Stimulated activated CD8-positive, alpha-beta memory T cell treated with anti-CD3 and anti-CD28 coated beads, Interleukin-4, amount 100 ng/mL, for 24 hours (primary cell): ENCODE data around the gene CIROP.
A peak's percentile ranks its signal among the peaks of the same experiment; 100 is the strongest.

ENCODE experiments used
- DNase-seq: peaks from one replicate; pipeline ENCODE4 v3.0.0-alpha.2; 2020; ENCODE audit warnings: low read depth

The CIROP gene

DNA sequence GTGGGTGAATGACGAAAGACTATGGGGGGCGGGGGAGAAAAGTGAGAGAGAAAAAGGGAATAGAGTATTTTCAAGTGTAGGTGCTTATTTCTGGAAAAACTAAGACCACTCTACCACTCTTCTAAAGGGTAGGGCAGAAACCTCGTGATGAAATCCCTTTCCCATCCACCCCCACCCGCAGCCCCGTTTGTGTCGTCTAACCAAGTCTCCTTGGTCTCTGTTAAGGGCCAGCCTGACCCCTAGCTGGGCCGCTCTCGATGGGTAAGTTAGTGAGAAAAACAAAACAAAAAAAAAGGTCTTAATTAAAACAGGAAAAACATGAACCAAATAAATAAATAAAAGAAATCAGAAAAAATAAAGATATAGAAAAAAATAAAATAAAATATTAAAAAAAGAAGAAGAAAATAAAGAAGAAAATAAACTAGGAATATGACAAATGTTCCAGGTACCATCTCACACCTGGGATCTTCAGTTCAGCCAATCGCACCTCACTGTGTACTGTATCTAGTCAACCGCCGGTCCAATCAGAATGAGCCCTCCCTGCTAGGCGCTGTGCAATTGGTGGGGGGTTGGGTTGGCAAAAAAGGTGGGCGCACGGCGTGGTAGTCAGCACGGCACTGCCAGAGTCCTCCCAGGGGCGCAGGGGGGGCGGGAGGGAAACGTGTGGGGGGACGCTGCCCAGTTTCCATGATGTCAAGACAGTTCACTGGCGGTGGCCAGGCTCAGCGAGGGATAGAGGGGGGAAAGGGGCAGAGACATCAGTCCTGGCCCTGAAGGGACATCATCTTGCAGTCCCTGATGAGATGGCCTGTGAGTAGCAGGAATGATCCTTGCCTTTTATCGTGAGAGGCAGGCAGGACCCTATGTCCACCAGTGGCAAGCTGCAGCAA is 37.7 kb downstream of the CIROP start:
- DNase-seq, result no peak

- DNase-seq, result no peak
Observed at GRCh38 chr14:23066368-23066767, 38.4 kb downstream of the CIROP start.

DNA sequence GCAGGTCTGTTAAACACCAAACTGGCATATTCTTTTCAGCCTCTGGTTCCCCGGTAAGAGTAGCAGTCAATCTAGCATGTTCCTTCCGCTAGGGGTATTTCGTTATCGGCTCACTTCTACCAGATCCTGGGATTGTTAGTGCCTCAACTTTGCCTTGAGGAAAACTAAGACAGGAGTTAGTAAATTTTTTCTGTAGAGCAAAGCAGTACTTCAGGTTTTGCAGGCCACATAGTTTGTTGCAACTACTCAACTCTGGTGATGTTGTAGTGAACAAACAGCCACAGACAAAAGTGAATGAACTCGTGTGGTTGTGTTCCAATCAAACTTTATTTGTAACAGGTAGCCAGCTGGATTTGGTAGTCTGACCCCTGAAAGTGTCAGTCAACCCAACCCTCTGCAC is 41.2 kb downstream of the CIROP start:
- no peak for DNase-seq

GRCh38 chr14:23062002-23062401 is 42.8 kb downstream of the CIROP start:
- DNase-seq, result no peak

DNA sequence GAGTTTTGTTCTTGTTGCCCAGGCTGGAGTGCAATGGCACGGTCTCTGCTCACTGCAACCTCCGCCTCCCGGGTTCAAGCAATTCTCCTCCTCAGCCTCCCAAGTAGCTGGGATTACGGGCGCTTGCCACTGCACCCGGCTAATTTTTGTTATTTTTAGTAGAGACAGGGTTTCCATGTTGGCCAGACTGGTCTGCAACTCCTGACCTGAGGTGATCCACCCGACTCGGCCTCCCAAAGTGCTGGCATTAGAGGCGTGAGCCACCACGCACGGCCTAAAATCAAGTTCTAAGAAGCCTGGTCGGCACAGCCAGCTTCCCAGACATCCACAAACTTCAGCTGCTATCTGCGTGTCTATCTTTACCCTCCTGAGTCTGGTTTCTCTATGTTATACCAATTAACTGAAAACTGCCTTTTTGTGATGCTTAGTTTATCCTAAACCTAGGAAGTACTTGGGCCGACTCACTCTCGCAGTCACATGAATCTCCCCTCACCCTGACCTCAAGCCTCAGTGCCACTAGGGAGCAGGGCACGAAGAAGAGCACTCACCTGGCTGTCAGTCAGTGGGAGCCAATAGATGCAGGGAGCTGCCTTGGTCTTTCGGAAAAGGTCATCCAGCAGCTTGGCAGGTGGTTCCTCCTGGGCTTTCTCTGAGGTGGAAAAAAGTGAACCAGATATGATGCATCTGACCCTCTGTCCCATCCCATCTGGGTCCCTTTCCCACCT is 44.1 kb downstream of the CIROP start:
- DNase-seq, result no peak

- DNase-seq, result no peak
Observed at GRCh38 chr14:23058654-23059504, 45.9 kb downstream of the CIROP start.

- DNase-seq, result peak; percentile 82
Observed at GRCh38 chr14:23057757-23058653, 46.8 kb downstream of the CIROP start.

DNA sequence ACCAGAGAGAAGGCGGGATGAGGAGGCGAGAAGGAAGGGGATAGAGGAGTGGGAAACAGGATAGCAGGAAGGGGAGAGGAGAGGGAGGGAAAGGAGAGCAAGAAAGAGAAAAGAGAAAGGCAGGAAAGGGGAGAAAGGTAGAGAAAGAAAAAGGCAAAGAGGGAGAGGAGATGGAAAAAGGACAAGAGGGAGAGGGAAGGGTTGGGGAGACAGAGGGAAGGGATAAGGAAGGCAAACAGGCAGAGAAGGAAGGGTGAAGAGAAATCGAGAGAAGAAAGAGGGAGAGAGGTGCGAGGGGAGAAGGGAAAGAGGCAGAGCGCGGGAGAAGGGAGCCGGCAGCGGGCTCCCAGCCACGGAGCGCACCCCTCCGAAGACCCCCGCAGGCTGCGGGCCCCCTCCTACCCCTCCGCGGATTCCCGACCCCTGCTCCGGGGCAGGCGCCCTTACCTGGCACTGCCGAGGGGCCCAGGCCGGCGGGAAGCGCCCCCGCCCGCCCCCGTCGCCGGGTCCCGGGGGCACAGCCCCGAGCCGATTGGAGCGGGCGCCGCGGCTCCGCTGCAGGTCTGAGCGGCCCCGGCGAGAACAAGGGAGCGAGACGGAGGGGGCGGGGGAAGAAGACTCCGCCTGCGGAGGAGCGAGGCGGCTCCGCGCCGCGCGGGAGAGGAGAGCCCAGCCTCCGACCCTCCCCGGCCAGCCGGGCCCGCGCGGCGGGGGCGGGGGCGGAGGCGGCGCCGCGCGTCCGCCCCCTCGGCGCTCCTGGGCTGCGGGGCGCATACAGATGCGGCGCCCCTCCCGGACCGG is 47.6 kb downstream of the CIROP start, which contains the start of gene CDH24:
TSS of gene CDH24 (minus strand) at position 565 of the 801 bp plus-strand sequence. CDS start 1,787 bp downstream, outside the sequence.
- DNase-seq, result peak; percentile 48

DNA sequence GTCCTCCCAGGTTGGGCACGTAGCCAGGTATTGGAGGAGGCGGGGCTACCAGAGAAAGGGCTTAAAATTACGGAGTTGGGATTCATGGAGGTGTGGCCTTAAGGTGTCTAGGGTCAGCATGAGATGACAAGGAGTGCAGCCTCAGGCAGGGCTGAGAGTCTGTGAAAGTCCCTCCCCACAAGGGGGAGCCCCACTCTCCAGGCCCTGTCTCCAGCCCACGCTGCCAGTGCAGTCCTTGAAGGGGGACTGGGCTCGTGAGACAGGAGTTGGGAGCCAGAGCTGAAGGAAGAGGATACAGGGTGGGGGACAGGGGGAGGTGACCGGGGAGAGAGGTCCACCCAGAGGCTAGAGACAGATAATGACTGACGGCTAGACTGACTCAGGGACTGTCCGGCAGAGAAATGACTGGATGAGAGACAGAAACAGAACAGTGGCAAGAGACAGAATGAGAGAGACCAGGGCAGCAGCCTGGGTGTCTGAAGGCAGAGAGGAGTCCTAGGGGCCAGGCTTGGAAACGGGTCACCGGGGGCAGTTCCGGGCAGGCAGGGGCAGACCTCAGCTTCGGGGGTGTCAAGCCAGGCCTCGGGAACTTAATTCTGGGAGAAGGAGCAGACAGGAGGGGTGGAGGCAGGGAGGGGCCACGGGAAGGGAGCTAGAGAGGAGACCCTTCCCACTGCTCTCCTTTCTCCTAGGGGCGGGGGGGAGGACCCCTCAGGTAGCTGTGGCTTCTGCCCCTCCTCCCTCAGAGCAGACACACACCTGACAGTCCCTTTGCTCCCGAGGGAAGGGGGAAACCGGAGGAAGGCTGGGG is 48.4 kb downstream of the CIROP start:
- DNase-seq, result peak; percentile 39

- no peak for DNase-seq
Observed at GRCh38 chr14:23055621-23056144, 49.1 kb downstream of the CIROP start.

DNA sequence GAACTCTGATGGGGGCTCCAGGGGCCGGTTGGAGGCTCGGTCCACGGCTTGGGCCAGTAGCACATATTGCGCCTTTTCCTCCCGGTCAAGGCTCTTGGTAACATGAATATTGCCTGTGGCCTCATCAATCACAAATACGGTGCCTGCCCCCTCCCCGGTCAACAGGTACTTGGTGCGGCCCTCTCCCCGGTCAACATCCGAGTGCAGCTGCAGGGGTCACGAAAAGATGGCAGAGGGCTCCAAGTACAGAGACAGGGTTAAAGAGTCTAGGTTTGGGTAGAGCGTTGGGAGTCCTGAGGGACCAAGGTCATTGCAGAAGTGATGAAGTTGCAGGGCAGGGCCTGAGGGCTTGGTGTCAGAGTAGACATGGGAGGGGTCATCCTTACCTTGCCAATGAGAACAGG is 49.6 kb downstream of the CIROP start:
- no peak for DNase-seq

DNA sequence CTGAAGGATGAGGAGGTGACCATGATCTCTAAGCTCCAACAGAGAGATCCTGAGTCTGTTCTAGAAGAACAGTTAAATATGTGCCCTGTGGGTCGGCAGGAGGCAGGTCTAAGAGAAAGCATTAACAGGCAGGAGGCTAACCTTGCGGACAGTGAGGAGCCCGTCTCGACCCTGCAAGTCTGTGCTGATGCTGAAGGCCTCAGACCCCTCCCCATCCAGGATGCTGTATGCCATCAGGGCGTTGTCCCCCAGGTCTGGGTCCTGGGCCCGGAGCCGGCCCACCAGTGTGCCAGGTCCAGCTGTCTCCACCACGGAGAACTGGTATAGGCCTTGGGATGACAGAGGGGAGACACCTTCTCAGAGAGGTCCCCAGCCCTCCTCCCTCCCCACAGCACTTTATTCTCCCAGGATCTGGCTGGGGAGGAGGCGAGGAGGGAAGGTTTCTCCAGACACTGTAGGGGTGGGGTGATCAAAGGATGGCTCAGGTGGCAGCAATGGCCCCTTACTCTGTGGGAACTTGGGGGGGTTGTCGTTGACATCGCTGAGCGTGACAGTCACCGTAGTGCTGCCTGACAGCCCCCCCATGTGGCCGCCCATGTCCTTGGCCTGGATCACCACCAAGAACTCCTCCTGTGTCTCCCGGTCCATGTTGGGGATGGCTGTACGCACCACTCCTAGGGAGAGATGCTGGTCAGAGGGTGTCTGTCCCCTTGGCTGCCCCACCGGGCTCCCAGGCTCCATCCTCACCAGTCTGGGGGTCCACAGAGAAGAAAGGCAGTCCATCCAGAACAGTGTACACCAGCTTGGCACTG is 50.6 kb downstream of the CIROP start:
- no peak for DNase-seq

- no peak for DNase-seq
Observed at GRCh38 chr14:23053426-23053825, 51.4 kb downstream of the CIROP start.

DNA sequence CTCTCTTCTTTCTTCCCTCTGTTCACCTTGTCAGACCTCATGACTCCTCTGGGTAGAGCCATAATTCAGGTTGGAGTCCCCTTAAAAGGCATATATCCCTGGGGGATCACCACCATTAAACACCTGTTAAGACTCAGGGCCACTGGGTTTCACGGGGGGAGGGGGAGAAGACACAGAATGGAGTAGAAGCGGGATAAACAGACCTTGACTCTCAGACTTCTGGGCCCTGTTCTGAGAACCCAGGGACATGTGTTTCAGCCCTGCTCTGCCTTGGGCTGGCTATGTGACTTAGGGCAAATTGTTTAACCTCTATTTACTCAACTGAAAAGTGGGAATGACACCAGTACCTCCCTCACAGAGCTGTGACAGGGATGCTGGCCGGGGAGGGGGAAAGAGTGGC is 52.1 kb downstream of the CIROP start:
- DNase-seq, result no peak

DNA sequence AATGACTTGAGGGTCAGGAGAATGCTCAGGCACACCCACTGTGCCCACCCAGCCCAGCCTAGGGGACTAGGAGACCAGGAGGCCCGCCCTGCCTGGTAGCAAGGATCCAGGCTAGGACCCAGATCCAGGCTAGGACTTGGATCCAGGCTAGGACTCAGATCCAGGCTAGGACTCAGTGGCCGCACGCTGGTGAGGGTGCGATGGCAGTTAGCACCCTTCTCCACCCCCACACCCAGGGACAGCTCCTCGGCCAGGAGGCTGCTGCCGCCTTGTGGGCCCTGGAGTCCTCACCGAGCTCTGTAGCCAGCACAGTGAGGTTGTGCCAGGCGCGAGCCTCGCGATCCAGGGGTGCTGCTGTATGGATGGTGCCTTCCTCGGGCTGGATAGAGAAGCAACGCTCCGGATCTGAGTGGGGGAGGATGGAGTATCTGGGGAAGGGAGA is 52.6 kb downstream of the CIROP start:
- DNase-seq, result no peak

- DNase-seq, result no peak
Observed at GRCh38 chr14:23051141-23052057, 53.4 kb downstream of the CIROP start.
